HepG2 (cell line): ENCODE data around the gene CMIP. TPM values are rescaled to one million over a fixed set of nuclear protein-coding genes. Genes with fewer than 3 reads are reported as not detected.

Source experiments
- ARNT2 ChIP-seq: sonication (generic); formaldehyde crosslinking; IDR thresholded peaks from 2 replicates; pipeline ENCODE4 v1.8.0; 2022; ENCODE audit warnings: mild to moderate bottlenecking, low read depth, missing genetic modification reagents, moderate library complexity
- CEBPB ChIP-seq: IDR thresholded peaks from 2 replicates; pipeline ENCODE4 v1.6.1; 2011; ENCODE audit warnings: low read depth, low read length, improper control_type of control experiment, borderline replicate concordance
- HOXA5 ChIP-seq: sonication (generic); formaldehyde crosslinking; IDR thresholded peaks from 2 replicates; pipeline ENCODE4 v1.4.0; 2020; ENCODE audit warnings: missing genetic modification reagents
- KLF16 ChIP-seq, 2 experiments: sonication (generic) in 1 of 2; formaldehyde crosslinking in 1 of 2; IDR thresholded peaks; 2 replicates each; pipeline versions ENCODE4 v1.6.1 to v1.8.0; 2016 to 2023; ENCODE audit warnings: missing genetic modification reagents in 2 of 2, missing compliant biosample characterization in 1 of 2
- MAF1 ChIP-seq: sonication (generic); formaldehyde crosslinking; IDR thresholded peaks from 2 replicates; pipeline ENCODE4 v1.5.0; 2020; ENCODE audit warnings: missing genetic modification reagents, borderline replicate concordance
- MXI1 ChIP-seq: IDR thresholded peaks from 3 replicates; pipeline ENCODE4 v1.6.1; 2012; ENCODE audit warnings: low read depth, low read length, inconsistent platforms, borderline replicate concordance
- NCOA2 ChIP-seq: sonication (generic); formaldehyde crosslinking; IDR thresholded peaks from 2 replicates; pipeline ENCODE4 v1.8.0; 2022; ENCODE audit warnings: inconsistent platforms
- SSRP1 ChIP-seq: IDR thresholded peaks from 2 replicates; pipeline ENCODE4 v1.6.1; 2016; ENCODE audit warnings: control low read depth
- YEATS4 ChIP-seq: sonication (generic); formaldehyde crosslinking; IDR thresholded peaks from 2 replicates; pipeline ENCODE4 v1.4.0; 2020; ENCODE audit warnings: missing genetic modification reagents, borderline replicate concordance
- ZC3H4 ChIP-seq: sonication (generic); formaldehyde crosslinking; IDR thresholded peaks from 2 replicates; pipeline ENCODE4 v1.4.0; 2020; ENCODE audit warnings: missing genetic modification reagents, borderline replicate concordance
- ZNF768 ChIP-seq: sonication (generic); formaldehyde crosslinking; IDR thresholded peaks from 2 replicates; pipeline ENCODE4 v1.4.0; 2020; ENCODE audit warnings: missing genetic modification reagents
- ZNF839 ChIP-seq: sonication (generic); formaldehyde crosslinking; IDR thresholded peaks from 2 replicates; pipeline ENCODE4 v1.4.0; 2020; ENCODE audit warnings: missing genetic modification reagents, mild to moderate bottlenecking, borderline replicate concordance
- polyA plus RNA-seq, 8 experiments: library from polyadenylated mRNA; depleted of rRNA in 3 of 8; stranded (reverse) in 7 of 8; unstranded in 1 of 8; fragments of >200 nt; fragmentation: Illumina TruSeq in 4 of 8; extraction: Trizol in 4 of 8; gene quantifications; 2 replicates each; pipeline versions ENCODE4 v1.2.1 to v1.2.3, GENCODE V29; 2011 to 2016; ENCODE audit warnings: low read depth in 4 of 8, missing spikeins in 1 of 8, mixed read lengths in 1 of 8; ENCODE audit not compliant: insufficient read depth in 1 of 8
- total RNA-seq, 5 experiments: library from RNA; depleted of rRNA; stranded (reverse); fragments of >200 nt; fragmentation: Illumina TruSeq; extraction: Trizol; gene quantifications; 2 replicates each; pipeline ENCODE4 v1.2.3, GENCODE V29; 2016; ENCODE audit warnings: low read depth in 1 of 5
- TF ChIP-seq, protein P1 (sequence below): sonication (generic); formaldehyde crosslinking; IDR thresholded peaks from 2 replicates; pipeline ENCODE4 v1.9.0; 2021; ENCODE audit warnings: mild to moderate bottlenecking, missing genetic modification reagents
- TF ChIP-seq, protein P2 (sequence below): sonication (generic); formaldehyde crosslinking; IDR thresholded peaks from 2 replicates; pipeline ENCODE4 v1.4.0; 2020; ENCODE audit warnings: mild to moderate bottlenecking, missing genetic modification reagents, borderline replicate concordance
- TF ChIP-seq, protein P3 (sequence below): sonication (generic); formaldehyde crosslinking; conservative IDR thresholded peaks from 2 replicates; pipeline ENCODE4 v1.4.0; 2020; ENCODE audit warnings: missing genetic modification reagents
- TF ChIP-seq, protein P4 (sequence below): IDR thresholded peaks from 2 replicates; pipeline ENCODE4 v1.6.1; 2016

The CMIP gene
- total and polyA plus RNA-seq, 2 of the 13 experiments (the other 11 are each of a cell fraction or from before 2014, with no cell fraction given): 10.9 to 18.1 TPM

DNA sequence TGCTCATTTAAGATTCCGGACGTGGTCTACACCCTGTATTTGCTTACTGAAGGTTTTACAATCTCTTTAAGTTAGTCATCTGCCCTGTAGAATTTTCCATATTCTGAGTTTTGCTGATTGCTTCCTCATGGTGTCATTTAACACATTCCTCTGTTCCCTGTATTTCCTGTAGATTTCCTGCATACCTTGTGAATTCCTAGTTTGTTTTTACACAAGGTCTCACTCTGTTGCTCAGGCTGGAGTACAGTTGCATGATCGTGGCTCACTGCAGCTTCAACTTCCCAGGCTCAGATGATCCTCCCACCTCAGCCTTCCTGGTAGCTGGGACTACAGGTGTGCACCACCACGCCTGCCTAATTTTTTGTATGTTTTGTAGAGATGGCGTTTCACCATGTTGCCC is 66.8 kb downstream of the CMIP start (continued):
- TF ChIP-seq YEATS4 (CRISPR knock-in tag) (no peak), ARNT2 (no peak), ZNF839 (CRISPR knock-in tag) (no peak), ZC3H4 (no peak), MAF1 (CRISPR knock-in tag) (no peak), HOXA5 (CRISPR knock-in tag) (no peak), ZNF768 (CRISPR knock-in tag) (no peak), NCOA2 (CRISPR knock-in tag) (peak; percentile 65), KLF16 (CRISPR knock-in tag; IDR thresholded peaks at IDR 0.05) (0 out of 4 replicates have a peak, but pooled peaks of 1 of the 2 experiments have one; percentile 42), MXI1 (no peak; the same call in 2 of the 3 replicates), SSRP1 (CRISPR knock-in tag) (peak; percentile 32; the same call in 1 of the 2 replicates), CEBPB (no peak)
- TF ChIP-seq, protein P1, sequence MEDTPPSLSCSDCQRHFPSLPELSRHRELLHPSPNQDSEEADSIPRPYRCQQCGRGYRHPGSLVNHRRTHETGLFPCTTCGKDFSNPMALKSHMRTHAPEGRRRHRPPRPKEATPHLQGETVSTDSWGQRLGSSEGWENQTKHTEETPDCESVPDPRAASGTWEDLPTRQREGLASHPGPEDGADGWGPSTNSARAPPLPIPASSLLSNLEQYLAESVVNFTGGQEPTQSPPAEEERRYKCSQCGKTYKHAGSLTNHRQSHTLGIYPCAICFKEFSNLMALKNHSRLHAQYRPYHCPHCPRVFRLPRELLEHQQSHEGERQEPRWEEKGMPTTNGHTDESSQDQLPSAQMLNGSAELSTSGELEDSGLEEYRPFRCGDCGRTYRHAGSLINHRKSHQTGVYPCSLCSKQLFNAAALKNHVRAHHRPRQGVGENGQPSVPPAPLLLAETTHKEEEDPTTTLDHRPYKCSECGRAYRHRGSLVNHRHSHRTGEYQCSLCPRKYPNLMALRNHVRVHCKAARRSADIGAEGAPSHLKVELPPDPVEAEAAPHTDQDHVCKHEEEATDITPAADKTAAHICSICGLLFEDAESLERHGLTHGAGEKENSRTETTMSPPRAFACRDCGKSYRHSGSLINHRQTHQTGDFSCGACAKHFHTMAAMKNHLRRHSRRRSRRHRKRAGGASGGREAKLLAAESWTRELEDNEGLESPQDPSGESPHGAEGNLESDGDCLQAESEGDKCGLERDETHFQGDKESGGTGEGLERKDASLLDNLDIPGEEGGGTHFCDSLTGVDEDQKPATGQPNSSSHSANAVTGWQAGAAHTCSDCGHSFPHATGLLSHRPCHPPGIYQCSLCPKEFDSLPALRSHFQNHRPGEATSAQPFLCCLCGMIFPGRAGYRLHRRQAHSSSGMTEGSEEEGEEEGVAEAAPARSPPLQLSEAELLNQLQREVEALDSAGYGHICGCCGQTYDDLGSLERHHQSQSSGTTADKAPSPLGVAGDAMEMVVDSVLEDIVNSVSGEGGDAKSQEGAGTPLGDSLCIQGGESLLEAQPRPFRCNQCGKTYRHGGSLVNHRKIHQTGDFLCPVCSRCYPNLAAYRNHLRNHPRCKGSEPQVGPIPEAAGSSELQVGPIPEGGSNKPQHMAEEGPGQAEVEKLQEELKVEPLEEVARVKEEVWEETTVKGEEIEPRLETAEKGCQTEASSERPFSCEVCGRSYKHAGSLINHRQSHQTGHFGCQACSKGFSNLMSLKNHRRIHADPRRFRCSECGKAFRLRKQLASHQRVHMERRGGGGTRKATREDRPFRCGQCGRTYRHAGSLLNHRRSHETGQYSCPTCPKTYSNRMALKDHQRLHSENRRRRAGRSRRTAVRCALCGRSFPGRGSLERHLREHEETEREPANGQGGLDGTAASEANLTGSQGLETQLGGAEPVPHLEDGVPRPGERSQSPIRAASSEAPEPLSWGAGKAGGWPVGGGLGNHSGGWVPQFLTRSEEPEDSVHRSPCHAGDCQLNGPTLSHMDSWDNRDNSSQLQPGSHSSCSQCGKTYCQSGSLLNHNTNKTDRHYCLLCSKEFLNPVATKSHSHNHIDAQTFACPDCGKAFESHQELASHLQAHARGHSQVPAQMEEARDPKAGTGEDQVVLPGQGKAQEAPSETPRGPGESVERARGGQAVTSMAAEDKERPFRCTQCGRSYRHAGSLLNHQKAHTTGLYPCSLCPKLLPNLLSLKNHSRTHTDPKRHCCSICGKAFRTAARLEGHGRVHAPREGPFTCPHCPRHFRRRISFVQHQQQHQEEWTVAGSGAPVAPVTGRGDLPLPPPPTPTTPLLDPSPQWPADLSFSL (CRISPR knock-in tag): no peak
- TF ChIP-seq, protein P2, sequence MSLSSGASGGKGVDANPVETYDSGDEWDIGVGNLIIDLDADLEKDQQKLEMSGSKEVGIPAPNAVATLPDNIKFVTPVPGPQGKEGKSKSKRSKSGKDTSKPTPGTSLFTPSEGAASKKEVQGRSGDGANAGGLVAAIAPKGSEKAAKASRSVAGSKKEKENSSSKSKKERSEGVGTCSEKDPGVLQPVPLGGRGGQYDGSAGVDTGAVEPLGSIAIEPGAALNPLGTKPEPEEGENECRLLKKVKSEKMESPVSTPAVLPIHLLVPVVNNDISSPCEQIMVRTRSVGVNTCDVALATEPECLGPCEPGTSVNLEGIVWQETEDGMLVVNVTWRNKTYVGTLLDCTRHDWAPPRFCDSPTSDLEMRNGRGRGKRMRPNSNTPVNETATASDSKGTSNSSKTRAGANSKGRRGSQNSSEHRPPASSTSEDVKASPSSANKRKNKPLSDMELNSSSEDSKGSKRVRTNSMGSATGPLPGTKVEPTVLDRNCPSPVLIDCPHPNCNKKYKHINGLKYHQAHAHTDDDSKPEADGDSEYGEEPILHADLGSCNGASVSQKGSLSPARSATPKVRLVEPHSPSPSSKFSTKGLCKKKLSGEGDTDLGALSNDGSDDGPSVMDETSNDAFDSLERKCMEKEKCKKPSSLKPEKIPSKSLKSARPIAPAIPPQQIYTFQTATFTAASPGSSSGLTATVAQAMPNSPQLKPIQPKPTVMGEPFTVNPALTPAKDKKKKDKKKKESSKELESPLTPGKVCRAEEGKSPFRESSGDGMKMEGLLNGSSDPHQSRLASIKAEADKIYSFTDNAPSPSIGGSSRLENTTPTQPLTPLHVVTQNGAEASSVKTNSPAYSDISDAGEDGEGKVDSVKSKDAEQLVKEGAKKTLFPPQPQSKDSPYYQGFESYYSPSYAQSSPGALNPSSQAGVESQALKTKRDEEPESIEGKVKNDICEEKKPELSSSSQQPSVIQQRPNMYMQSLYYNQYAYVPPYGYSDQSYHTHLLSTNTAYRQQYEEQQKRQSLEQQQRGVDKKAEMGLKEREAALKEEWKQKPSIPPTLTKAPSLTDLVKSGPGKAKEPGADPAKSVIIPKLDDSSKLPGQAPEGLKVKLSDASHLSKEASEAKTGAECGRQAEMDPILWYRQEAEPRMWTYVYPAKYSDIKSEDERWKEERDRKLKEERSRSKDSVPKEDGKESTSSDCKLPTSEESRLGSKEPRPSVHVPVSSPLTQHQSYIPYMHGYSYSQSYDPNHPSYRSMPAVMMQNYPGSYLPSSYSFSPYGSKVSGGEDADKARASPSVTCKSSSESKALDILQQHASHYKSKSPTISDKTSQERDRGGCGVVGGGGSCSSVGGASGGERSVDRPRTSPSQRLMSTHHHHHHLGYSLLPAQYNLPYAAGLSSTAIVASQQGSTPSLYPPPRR (CRISPR knock-in tag): no peak
- TF ChIP-seq, protein P3, sequence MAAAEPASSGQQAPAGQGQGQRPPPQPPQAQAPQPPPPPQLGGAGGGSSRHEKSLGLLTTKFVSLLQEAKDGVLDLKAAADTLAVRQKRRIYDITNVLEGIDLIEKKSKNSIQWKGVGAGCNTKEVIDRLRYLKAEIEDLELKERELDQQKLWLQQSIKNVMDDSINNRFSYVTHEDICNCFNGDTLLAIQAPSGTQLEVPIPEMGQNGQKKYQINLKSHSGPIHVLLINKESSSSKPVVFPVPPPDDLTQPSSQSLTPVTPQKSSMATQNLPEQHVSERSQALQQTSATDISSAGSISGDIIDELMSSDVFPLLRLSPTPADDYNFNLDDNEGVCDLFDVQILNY: no peak
- TF ChIP-seq, protein P4, sequence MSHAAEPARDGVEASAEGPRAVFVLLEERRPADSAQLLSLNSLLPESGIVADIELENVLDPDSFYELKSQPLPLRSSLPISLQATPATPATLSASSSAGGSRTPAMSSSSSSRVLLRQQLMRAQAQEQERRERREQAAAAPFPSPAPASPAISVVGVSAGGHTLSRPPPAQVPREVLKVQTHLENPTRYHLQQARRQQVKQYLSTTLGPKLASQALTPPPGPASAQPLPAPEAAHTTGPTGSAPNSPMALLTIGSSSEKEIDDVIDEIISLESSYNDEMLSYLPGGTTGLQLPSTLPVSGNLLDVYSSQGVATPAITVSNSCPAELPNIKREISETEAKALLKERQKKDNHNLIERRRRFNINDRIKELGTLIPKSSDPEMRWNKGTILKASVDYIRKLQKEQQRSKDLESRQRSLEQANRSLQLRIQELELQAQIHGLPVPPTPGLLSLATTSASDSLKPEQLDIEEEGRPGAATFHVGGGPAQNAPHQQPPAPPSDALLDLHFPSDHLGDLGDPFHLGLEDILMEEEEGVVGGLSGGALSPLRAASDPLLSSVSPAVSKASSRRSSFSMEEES (CRISPR knock-in tag): peak; percentile 54; the same call in 1 of the 2 replicates
